GM18868 (cell line): ENCODE data around the gene SAT1.

Experiments
- ATAC-seq: cut with Tn5 transposase; IDR thresholded peaks from one replicate; pipeline ENCODE4 v1.9.1; 2021; ENCODE audit warnings: mild to moderate bottlenecking, moderate library complexity; ENCODE audit not compliant: unreplicated experiment

Gene SAT1

GRCh38 chrX:23773601-23774175 lies 9.3 kb upstream of the SAT1 start:
- peak; percentile 92 for ATAC-seq

DNA sequence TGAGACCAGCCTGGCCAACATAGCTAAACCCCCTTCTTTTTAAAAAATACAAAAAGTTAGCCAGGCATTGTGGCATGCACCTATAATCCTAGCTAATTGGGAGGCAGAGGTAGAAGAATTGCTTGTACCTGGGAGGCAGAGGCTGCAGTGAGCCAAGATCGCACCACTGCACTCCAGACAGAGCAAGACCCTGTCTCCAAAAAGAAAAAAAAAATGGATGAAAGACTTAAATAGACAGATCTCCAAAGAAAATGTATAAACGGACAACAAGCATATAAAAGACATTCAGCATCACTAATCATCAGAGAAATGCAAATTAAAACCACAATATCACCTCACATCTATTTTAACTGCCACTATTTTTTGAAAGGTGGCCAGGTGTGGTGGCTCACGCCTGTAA lies 6.6 kb upstream of the SAT1 start:
- no peak for ATAC-seq

GRCh38 chrX:23779025-23779424 lies 3.9 kb upstream of the SAT1 start:
- ATAC-seq = no peak

GRCh38 chrX:23782455-23782854 lies 518 bp upstream of the SAT1 start:
- no peak for ATAC-seq

GRCh38 chrX:23783589-23784469 lies 856 bp downstream of the SAT1 start:
- no peak for ATAC-seq

GRCh38 chrX:23784470-23785331 lies 1.7 kb downstream of the SAT1 start:
- ATAC-seq = no peak

DNA sequence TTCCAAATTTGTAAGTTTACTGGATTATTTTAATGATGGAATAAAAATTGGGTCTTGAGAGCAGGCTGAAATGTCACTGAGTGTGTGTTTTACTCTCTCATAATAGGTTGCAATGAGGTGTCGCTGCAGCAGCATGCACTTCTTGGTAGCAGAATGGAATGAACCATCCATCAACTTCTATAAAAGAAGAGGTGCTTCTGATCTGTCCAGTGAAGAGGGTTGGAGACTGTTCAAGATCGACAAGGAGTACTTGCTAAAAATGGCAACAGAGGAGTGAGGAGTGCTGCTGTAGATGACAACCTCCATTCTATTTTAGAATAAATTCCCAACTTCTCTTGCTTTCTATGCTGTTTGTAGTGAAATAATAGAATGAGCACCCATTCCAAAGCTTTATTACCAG lies 2.6 kb downstream of the SAT1 start:
- no peak for ATAC-seq

DNA sequence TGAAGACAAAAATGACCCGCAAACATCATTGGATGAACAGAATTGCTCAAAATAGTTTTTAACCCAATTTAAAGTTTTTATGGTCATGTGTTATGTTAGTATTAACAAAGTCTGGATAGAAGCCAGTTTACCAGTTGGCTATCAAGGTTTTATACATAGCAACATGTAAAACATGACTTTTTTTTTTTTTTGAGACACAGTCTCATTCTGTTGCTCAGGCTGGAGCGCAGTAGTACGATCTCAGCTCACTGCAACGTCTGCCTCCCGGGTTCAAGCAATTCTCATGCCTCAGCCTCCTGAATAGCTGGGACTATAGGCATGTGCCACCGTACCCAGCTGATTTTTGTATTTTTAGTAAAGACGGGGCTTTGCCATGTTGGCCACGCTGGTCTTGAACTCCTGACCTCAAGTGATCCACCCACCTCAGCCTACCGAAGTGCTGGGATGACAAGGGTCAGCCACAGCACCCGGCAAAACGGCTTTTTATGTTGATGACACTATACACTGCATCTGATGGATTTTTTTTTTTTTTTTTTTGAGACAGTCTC lies 3.4 kb downstream of the SAT1 start:
- ATAC-seq = no peak

- ATAC-seq = no peak
Observed at GRCh38 chrX:23787745-23788118, 4.8 kb downstream of the SAT1 start.

- no peak for ATAC-seq
Observed at GRCh38 chrX:23788521-23788920, 5.5 kb downstream of the SAT1 start.

- no peak for ATAC-seq
Observed at GRCh38 chrX:23788946-23789345, 6.0 kb downstream of the SAT1 start.

DNA sequence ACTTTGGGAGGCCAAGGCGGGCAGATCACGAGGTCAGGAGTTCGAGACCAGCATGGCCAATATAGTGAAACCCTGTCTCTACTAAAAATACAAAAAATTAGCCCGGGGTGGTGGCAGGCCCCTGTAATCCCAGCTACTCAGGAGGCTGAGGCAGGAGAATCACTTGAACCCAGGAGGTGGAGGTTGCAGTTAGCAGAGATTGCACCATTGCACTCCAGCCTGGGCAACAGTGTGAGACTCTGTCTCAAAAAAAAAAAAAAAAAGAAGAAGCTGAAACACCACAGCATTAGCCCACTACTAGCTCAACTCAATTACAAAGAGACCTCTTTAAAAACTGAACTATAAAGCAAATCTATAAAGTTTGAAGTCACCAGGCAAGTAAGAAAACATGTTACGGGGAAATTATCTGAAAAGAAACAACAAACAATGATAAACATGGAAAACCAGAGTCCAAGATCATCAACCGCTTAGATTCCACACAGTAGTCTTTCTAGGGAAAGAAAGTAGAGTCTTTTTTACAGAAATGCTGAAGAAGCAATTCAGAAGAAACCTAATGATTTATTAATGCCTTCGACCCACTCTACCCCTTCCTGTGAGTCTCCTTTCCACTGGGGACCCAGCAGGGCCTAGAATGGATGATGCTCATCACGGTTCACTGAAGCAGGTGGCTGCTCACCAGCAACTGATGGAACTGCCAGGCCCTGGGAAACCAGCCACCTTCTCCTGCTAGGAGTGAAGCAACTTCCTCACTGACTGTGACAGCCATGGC lies 6.6 kb downstream of the SAT1 start:
- no peak for ATAC-seq

DNA sequence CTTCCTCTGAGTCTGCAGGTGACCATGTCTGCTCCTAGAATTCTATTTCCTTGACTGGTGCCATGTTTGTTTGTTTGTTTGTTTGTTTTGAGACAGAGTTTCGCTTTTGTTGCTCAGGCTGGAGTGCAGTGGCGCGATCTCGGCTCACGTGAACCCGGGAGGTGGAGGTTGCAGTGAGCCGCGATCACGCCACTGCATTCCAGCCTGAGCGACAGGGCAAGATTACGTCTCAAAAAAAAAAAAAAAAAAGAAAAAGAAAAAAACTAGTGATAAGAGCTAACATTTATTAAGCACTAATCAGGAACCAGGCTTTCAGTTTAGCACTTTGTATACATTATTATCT lies 7.2 kb downstream of the SAT1 start:
- no peak for ATAC-seq

DNA sequence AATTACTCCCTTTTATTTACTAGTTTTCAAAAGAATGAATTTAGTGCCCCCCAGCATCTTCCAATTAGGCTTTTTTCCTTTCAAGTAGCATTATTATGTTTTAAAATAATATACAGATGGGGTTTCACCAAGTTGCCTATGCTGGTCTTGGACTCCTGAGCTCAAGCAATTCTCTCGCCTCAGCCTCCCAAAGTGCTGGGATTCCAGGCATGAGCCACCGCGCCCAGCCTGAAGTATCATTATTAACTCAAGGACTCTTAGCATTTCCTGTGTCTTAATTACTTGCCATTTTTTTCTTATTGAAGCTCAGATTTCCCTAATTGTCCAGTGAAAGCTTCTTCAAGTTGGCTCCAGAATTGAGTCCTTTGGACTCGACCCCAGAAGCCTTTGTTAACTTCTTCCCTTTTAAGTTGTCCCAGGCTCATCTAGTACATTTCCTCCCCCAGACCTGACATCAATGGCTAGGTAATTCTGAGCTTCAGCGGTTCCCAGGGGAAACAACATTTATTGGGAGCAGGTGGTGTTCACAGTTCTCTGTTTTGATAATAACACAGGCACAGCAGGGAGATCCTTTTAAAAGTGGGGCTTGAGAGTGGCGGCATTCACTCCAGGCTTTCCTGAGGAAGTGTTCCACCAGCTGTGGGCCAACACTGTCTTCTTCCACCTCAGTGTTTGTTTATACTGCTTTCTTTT lies 10.0 kb downstream of the SAT1 start:
- no peak for ATAC-seq

DNA sequence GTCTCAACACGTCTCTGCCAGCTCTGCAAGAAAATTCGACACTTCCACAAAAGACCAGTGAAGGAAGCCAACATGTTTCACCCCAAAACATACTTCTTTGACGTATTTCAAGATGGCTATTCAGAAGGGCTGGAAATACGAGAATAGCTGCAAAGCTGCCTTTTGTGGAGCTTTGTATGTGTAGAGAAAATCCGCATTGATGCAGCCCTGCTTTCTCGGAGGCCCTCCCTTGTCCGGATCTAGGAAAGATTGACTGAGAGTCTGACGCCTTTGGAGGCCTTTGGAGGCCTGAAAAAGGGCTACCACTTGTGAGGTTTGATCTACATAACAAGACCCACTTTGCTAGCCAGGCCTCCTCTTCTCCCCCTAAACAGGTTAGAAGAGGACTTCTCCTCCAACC lies 12.2 kb downstream of the SAT1 start:
- no peak for ATAC-seq

- ATAC-seq = no peak
Observed at GRCh38 chrX:23797371-23798128, 14.6 kb downstream of the SAT1 start.

GRCh38 chrX:23799469-23800065 lies 16.6 kb downstream of the SAT1 start:
- ATAC-seq = no peak

GRCh38 chrX:23802431-23802830 lies 19.5 kb downstream of the SAT1 start:
- ATAC-seq = no peak

DNA sequence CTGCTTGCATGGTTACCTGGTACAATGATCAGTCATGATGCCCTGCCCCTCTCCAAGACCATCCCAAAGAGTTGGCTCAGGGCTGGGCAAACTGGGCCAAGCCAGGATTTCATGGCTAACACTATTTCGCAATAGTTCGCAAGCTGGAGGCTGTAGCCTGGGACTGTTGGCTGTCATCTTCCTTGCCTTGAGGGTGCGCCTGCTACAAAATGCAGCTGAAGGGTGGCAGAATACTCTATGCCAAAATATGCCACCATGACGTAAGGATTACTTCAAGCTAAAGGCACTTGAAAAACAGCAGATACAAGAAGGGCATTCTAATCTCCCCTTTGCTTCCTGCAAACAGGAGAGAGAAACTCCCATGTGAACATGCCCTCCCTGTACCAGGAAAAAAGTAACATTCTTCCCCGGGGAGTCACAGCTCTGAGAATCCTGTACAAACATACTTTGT lies 21.0 kb downstream of the SAT1 start:
- ATAC-seq = no peak
